H1 (cell line): ENCODE measurements around the gene UBXN11. TPM values are rescaled to one million over a fixed set of nuclear protein-coding genes. Genes with fewer than 3 reads are reported as not detected.

Experiments
- CTCF ChIA-PET: fragments of 300-600 bp; sonication (Branson Sonifier 250); formaldehyde crosslinking; loops from one replicate; lab custom pipeline; 2021; ENCODE audit not compliant: partially characterized antibody; lab: Charles Lee
- POLR2A ChIA-PET: fragments of 300-600 bp; sonication (Branson Sonifier 250); formaldehyde crosslinking; loops from one replicate; lab custom pipeline; 2021; ENCODE audit warnings: inconsistent platforms; ENCODE audit not compliant: partially characterized antibody; lab: Charles Lee
- DNase-seq, 2 experiments: peaks; one replicate each; pipeline versions ENCODE4 v3.0.0 to v3.0.0-alpha.2; 2010 to 2022; ENCODE audit warnings: low spot score in 2 of 2, low read depth in 1 of 2, mixed read lengths in 1 of 2
- FAIRE-seq: peaks from 2 replicates; lab custom pipeline; 2011; peaks lifted over from hg19 to GRCh38; lab: Jason Lieb, UNC
- H2AFZ ChIP-seq: 2 replicates; pipeline ENCODE4 v1.8.1; 2012; ENCODE audit warnings: low read length, inconsistent platforms
- H2AK5ac ChIP-seq: 2 replicates; pipeline ENCODE4 v1.6.1; 2013; ENCODE audit warnings: low read depth, low read length
- H2BK120ac ChIP-seq: replicated peaks from 2 replicates; pipeline ENCODE3; 2013; ENCODE audit warnings: low read depth, low read length, inconsistent platforms
- H2BK12ac ChIP-seq: 2 replicates; pipeline ENCODE4 v1.6.1; 2013; ENCODE audit warnings: low read depth, low read length
- H2BK15ac ChIP-seq: 2 replicates; pipeline ENCODE4 v1.6.1; 2013; ENCODE audit warnings: low read length
- H2BK20ac ChIP-seq: 2 replicates; pipeline ENCODE4 v1.6.1; 2013; ENCODE audit warnings: low read length
- H2BK5ac ChIP-seq: 2 replicates; pipeline ENCODE4 v1.6.1; 2013; ENCODE audit warnings: low read depth, low read length
- H3K14ac ChIP-seq: 2 replicates; pipeline ENCODE4 v1.6.1; 2013; ENCODE audit warnings: inconsistent platforms; ENCODE audit not compliant: insufficient read length
- H3K18ac ChIP-seq: 2 replicates; pipeline ENCODE4 v1.6.1; 2013; ENCODE audit warnings: low read length; ENCODE audit errors: extremely low read depth
- H3K23ac ChIP-seq: 2 replicates; pipeline ENCODE4 v1.6.1; 2013; ENCODE audit warnings: inconsistent platforms; ENCODE audit not compliant: insufficient read length
- H3K23me2 ChIP-seq: 2 replicates; pipeline ENCODE4 v1.6.1; 2013; ENCODE audit warnings: low read depth, low read length
- H3K27ac ChIP-seq: 2 replicates; pipeline ENCODE4 v1.6.1; 2011; ENCODE audit warnings: low read depth, low read length, inconsistent platforms
- H3K27me3 ChIP-seq, 4 experiments: replicated peaks in 1 of 4; 1 replicate in 1 of 4; 2 replicates in 3 of 4; pipeline versions ENCODE4 v1.6.1 to v1.8.1; 2011 to 2013; ENCODE audit warnings: low read length in 3 of 4, mild to moderate bottlenecking in 3 of 4, inconsistent platforms in 2 of 4, mixed read lengths in 2 of 4, moderate library complexity in 1 of 4; ENCODE audit not compliant: control insufficient read depth in 3 of 4, insufficient read depth in 3 of 4; ENCODE audit errors: extremely low read depth in 1 of 4
- H3K36me3 ChIP-seq, 4 experiments: 2 replicates each; pipeline versions ENCODE4 v1.6.1 to v1.8.1; 2011 to 2013; ENCODE audit warnings: mild to moderate bottlenecking in 4 of 4, low read length in 3 of 4, moderate library complexity in 2 of 4, control low read depth in 1 of 4, inconsistent platforms in 1 of 4; ENCODE audit not compliant: insufficient read depth in 4 of 4, control insufficient read depth in 2 of 4
- H3K4ac ChIP-seq: replicated peaks from 2 replicates; pipeline ENCODE3; 2013; ENCODE audit warnings: low read length, low read depth, mixed read lengths, inconsistent platforms; ENCODE audit not compliant: insufficient read length
- H3K4me1 ChIP-seq, 4 experiments: replicated peaks in 1 of 4; 1 replicate in 1 of 4; 2 replicates in 3 of 4; pipeline versions ENCODE4 v1.6.1 to v1.8.1; 2011 to 2013; ENCODE audit warnings: low read length in 3 of 4, inconsistent platforms in 2 of 4, mixed read lengths in 1 of 4; ENCODE audit not compliant: insufficient read depth in 4 of 4, control insufficient read depth in 3 of 4
- H3K4me2 ChIP-seq, 2 experiments: 2 replicates each; pipeline versions ENCODE4 v1.6.1 to v1.8.1; 2011 to 2013; ENCODE audit warnings: low read depth in 2 of 2, low read length in 2 of 2, control low read depth in 1 of 2, inconsistent platforms in 1 of 2, mild to moderate bottlenecking in 1 of 2; ENCODE audit not compliant: insufficient read depth in 1 of 2
- H3K4me3 ChIP-seq, 4 experiments: fragments of 200-600, 300-600 bp in 1 of 4; sonication (generic), shearing (Covaris generic), sonication (Bioruptor Twin) in 1 of 4; 2 replicates each; pipeline versions ENCODE4 v1.5.1 to v1.8.1; 2011 to 2016; ENCODE audit warnings: low read length in 4 of 4, low read depth in 3 of 4, control low read depth in 2 of 4, inconsistent platforms in 2 of 4, mild to moderate bottlenecking in 2 of 4, mixed read lengths in 1 of 4, moderate library complexity in 1 of 4; ENCODE audit not compliant: insufficient read depth in 2 of 4; ENCODE audit errors: extremely low read depth in 1 of 4
- H3K56ac ChIP-seq: replicated peaks from 2 replicates; pipeline ENCODE3; 2013; ENCODE audit warnings: low read depth, mild to moderate bottlenecking, mixed read lengths, low read length, inconsistent platforms; ENCODE audit not compliant: insufficient read length
- H3K79me1 ChIP-seq: 2 replicates; pipeline ENCODE4 v1.6.1; 2013; ENCODE audit warnings: low read depth, low read length, control low read depth
- H3K79me2 ChIP-seq, 2 experiments: 2 replicates each; pipeline versions ENCODE4 v1.6.1 to v1.8.1; 2012 to 2013; ENCODE audit warnings: low read length in 2 of 2, mild to moderate bottlenecking in 2 of 2, inconsistent platforms in 1 of 2; ENCODE audit not compliant: insufficient read depth in 2 of 2, control insufficient read depth in 1 of 2
- H3K9ac ChIP-seq, 4 experiments: replicated peaks in 1 of 4; 1 replicate in 1 of 4; 2 replicates in 3 of 4; pipeline versions ENCODE4 v1.6.1 to v1.8.1; 2011 to 2013; ENCODE audit warnings: low read depth in 3 of 4, low read length in 3 of 4, control low read depth in 2 of 4, mild to moderate bottlenecking in 2 of 4, moderate library complexity in 2 of 4, inconsistent platforms in 1 of 4; ENCODE audit errors: extremely low read depth in 1 of 4
- H3K9me3 ChIP-seq, 2 experiments: 2 replicates each; pipeline versions ENCODE4 v1.6.1 to v1.8.1; 2012 to 2013; ENCODE audit warnings: mild to moderate bottlenecking in 2 of 2, moderate library complexity in 2 of 2, control low read depth in 1 of 2, inconsistent platforms in 1 of 2, low read depth in 1 of 2, low read length in 1 of 2, mixed read lengths in 1 of 2; ENCODE audit not compliant: insufficient read depth in 2 of 2
- H4K20me1 ChIP-seq, 2 experiments: replicated peaks in 1 of 2; 2 replicates each; pipeline versions ENCODE3 to v1.8.1; 2011 to 2013; ENCODE audit warnings: inconsistent platforms in 2 of 2, low read length in 2 of 2, mild to moderate bottlenecking in 1 of 2; ENCODE audit not compliant: insufficient read depth in 2 of 2, control insufficient read depth in 1 of 2
- H4K5ac ChIP-seq: 2 replicates; pipeline ENCODE4 v1.6.1; 2013; ENCODE audit warnings: low read length, low read depth, mixed read lengths, inconsistent platforms; ENCODE audit not compliant: insufficient read length
- H4K8ac ChIP-seq: 2 replicates; pipeline ENCODE4 v1.8.0; 2013; ENCODE audit warnings: mild to moderate bottlenecking, moderate library complexity, low read length, inconsistent platforms; ENCODE audit not compliant: insufficient read depth; ENCODE audit errors: extremely low read depth
- H4K91ac ChIP-seq: replicated peaks from 2 replicates; pipeline ENCODE3; 2013; ENCODE audit warnings: low read length, mixed read lengths, inconsistent platforms; ENCODE audit not compliant: insufficient read length
- BCL11A ChIP-seq, 2 experiments: IDR thresholded peaks; one replicate each; pipeline ENCODE4 v1.6.1; 2011; ENCODE audit warnings: low read depth in 2 of 2, low read length in 2 of 2, mild to moderate bottlenecking in 2 of 2
- WGBS, 2 experiments: shearing (Covaris generic) in 1 of 2; methylation state at CpG; one replicate each; pipeline versions ENCODE4 v1.1.6 to v1.1.7; 2013 to 2015; ENCODE audit warnings: low lambda C conversion rate in 2 of 2, mixed read lengths in 2 of 2, inconsistent platforms in 1 of 2, low coverage in 1 of 2, missing lambda C conversion rate in 1 of 2; ENCODE audit not compliant: insufficient replicate concordance in 2 of 2, insufficient coverage in 1 of 2, insufficient read length in 1 of 2; ENCODE audit errors: extremely low coverage in 1 of 2, missing lambda C conversion rate in 1 of 2; 5-methylcytosine and 5-hydroxymethylcytosine counted together
- polyA plus RNA-seq, 7 experiments: library from polyadenylated mRNA; depleted of rRNA in 3 of 7; stranded (reverse) in 5 of 7; unstranded in 2 of 7; fragments of >200 nt in 5 of 7; fragments of 200-250 nt in 2 of 7; gene quantifications; 1 replicate in 5 of 7; 2 replicates in 1 of 7; 4 replicates in 1 of 7; pipeline versions ENCODE4 v1.2.1 to v1.2.3, GENCODE V29; 2011 to 2013; ENCODE audit warnings: missing spikeins in 2 of 7, mixed read lengths in 2 of 7
- total RNA-seq: library from RNA; stranded (reverse); fragmentation: NEBNext Ultra II Directional; extraction: Animal tissue kit (Norgen Biotek cat#: 25700); gene quantifications from 2 replicates; pipeline ENCODE4 v1.2.1, GENCODE V29; 2021

UBXN11 gene
- total and polyA plus RNA-seq, 2 of the 8 experiments (the other 6 are each of a cell fraction or from before 2014, with no cell fraction given): 6.3 to 10.4 TPM

DNA sequence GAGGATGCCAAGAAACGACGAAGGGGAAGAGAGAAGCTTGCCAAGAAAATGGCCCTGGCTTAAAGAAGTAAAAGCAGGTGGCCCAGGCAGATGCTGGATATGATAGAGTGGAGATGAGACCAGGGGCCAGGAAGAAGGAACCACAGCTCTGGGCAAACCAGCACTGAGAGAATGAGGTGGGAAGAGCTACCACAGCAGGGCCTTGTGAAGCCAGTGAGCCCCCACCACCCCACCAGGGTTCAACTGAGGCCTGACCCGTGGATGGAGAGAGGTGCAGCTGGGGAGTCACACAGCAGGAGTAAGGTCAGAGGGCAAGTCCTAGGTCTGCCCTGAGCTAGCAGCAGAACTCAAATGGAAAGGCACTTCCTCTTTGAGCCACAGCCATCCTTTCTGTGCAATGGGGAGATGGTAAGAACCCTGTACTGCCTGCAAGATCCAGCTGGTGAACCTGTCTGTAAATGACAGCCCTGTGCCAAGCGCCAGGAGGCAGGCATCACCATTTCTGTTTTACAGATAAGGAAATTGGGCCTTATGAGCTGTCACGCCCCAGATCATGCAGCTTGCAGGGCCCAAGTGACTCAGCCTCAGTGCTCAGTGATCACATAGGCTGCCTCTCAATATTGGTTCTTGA lies 18.0 kb downstream of the UBXN11 start:
- Histone ChIP-seq H2BK20ac (no peak overlapping the region), H3K9me3 (no peaks in the 10 kb centered on the region), H2AK5ac (no peak overlapping the region), H3K18ac (no peak overlapping the region), H3K14ac (no peak overlapping the region), H4K20me1 (peaks cover 0 to 2% of the 10 kb centered on the region in 2 experiments), H4K91ac (no peak overlapping the region), H2BK15ac (peak overlapping the region; percentile 88; the same call in 1 of the 2 replicates), H3K79me2 (no peaks in the 10 kb centered on the region), H4K5ac (no peak overlapping the region), H3K4me1 (peaks cover 0 to 29% (median 18%) of the 10 kb centered on the region in 4 experiments; a peak in 6 of 7 replicates), H3K27ac (no peak overlapping the region), H3K4me2 (no peak overlapping the region), H3K4me3 (no peak overlapping the region), H2BK12ac (0 out of 2 replicates have a peak overlapping the region, but pooled peaks have one; percentile 27), H3K36me3 (no peaks in the 10 kb centered on the region), H4K8ac (peak overlapping the region; percentile 60), H3K56ac (no peak overlapping the region), H2BK5ac (peak overlapping the region; percentile 35; the same call in 1 of the 2 replicates), H3K27me3 (no peaks in the 10 kb centered on the region), H3K23me2 (no peaks in the 10 kb centered on the region; the same call in 1 of the 2 replicates), H2BK120ac (no peak overlapping the region), H2AFZ (no peak overlapping the region), H3K9ac (no peak overlapping the region), H3K4ac (no peak overlapping the region), H3K79me1 (no peaks in the 10 kb centered on the region), H3K23ac (no peak overlapping the region)
- POLR2A ChIA-PET: interaction anchor here (0.6 to 2.4 kb wide), 13 partner anchors 9 to 209 kb away, joined by 3 to 14 read pairs (median 4); partner anchors contain the start of genes CD52 and SH3BGRL3
- WGBS, 2 experiments: 88% methylated on average over 5 of the region's 5 CpGs; no CpG with 5 or more reads in 1 of the 2 experiments
- CTCF ChIA-PET: interaction anchor here (0.6 to 57.0 kb wide), 13 partner anchors 5 to 137 kb away, joined by 3 to 1530 read pairs (median 6); partner anchors contain the start of genes CD52, SH3BGRL3, UBXN11 and ZNF593
- DNase-seq (no peak), FAIRE-seq (no peak)
- no peak for TF ChIP-seq BCL11A (IDR thresholded peaks at IDR 0.05; ENCODE audit: low read depth in 2 of 2, low read length in 2 of 2)
